ENCODE measurements around the gene TIGD2.

Gene TIGD2

GRCh38 chr4:89137231-89137630 is 25.9 kb downstream of the TIGD2 start:
- TF ChIP-seq SIN3A (IDR thresholded peaks at IDR 0.05; ENCODE audit: borderline replicate concordance, insufficient read depth, low read length) (no peak), REST (IDR thresholded peaks at IDR 0.05; ENCODE audit: insufficient read depth in 1 of 2, low read depth in 2 of 2, low read length in 2 of 2) (no peak), TAF1 (IDR thresholded peaks at IDR 0.05; ENCODE audit: borderline replicate concordance, insufficient read depth, low read length) (no peak)

GRCh38 chr4:89137695-89138094 is 26.4 kb downstream of the TIGD2 start:
- TF ChIP-seq TAF1 (IDR thresholded peaks at IDR 0.05; ENCODE audit: borderline replicate concordance, insufficient read depth, low read length), result no peak
- TF ChIP-seq REST (IDR thresholded peaks at IDR 0.05; ENCODE audit: insufficient read depth in 1 of 2, low read depth in 2 of 2, low read length in 2 of 2), result no peak
- no peak for TF ChIP-seq SIN3A (IDR thresholded peaks at IDR 0.05; ENCODE audit: borderline replicate concordance, insufficient read depth, low read length)
- TF ChIP-seq POLR2AphosphoS5 (IDR thresholded peaks at IDR 0.05; ENCODE audit: low read depth, low read length), result no peak
- TF ChIP-seq FOXP2 (optimal IDR thresholded peaks at IDR 0.05; ENCODE audit: borderline replicate concordance, extremely low read depth, extremely low read length, insufficient read depth), result no peak

- TF ChIP-seq SIN3A (IDR thresholded peaks at IDR 0.05; ENCODE audit: borderline replicate concordance, insufficient read depth, low read length), result no peak
- no peak for TF ChIP-seq FOXP2 (optimal IDR thresholded peaks at IDR 0.05; ENCODE audit: borderline replicate concordance, extremely low read depth, extremely low read length, insufficient read depth)
- TF ChIP-seq TAF1 (IDR thresholded peaks at IDR 0.05; ENCODE audit: borderline replicate concordance, insufficient read depth, low read length), result no peak
These were observed 28.9 kb downstream of the TIGD2 start for GRCh38 chr4:89140168-89140759.

GRCh38 chr4:89142691-89143669 is 31.6 kb downstream of the TIGD2 start:
- TF ChIP-seq POLR2AphosphoS5 (IDR thresholded peaks at IDR 0.05; ENCODE audit: low read depth, low read length) (no peak), TAF1 (IDR thresholded peaks at IDR 0.05; ENCODE audit: borderline replicate concordance, insufficient read depth, low read length) (no peak), REST (IDR thresholded peaks at IDR 0.05; ENCODE audit: insufficient read depth in 1 of 2, low read depth in 2 of 2, low read length in 2 of 2) (no peak), FOXP2 (optimal IDR thresholded peaks at IDR 0.05; ENCODE audit: borderline replicate concordance, extremely low read depth, extremely low read length, insufficient read depth) (no peak), SIN3A (IDR thresholded peaks at IDR 0.05; ENCODE audit: borderline replicate concordance, insufficient read depth, low read length) (no peak)

GRCh38 chr4:89146196-89146595 is 34.9 kb downstream of the TIGD2 start:
- TF ChIP-seq SIN3A (IDR thresholded peaks at IDR 0.05; ENCODE audit: borderline replicate concordance, insufficient read depth, low read length) (no peak), REST (IDR thresholded peaks at IDR 0.05; ENCODE audit: insufficient read depth in 1 of 2, low read depth in 2 of 2, low read length in 2 of 2) (no peak), FOXP2 (optimal IDR thresholded peaks at IDR 0.05; ENCODE audit: borderline replicate concordance, extremely low read depth, extremely low read length, insufficient read depth) (no peak), TAF1 (IDR thresholded peaks at IDR 0.05; ENCODE audit: borderline replicate concordance, insufficient read depth, low read length) (no peak), POLR2AphosphoS5 (IDR thresholded peaks at IDR 0.05; ENCODE audit: low read depth, low read length) (no peak)

Data from PFSK-1 (cell line).